NCI-H128 (cell line): ENCODE measurements around the gene DPH1.

Experiments used
- DNase-seq: peaks from one replicate; lab custom pipeline; 2025; ENCODE audit not compliant: unreplicated experiment; lab: John Stamatoyannopoulos, UW

The DPH1 gene

GRCh38 chr17:2060681-2061440 is 30.9 kb downstream of the DPH1 start:
- DNase-seq: no peak

- DNase-seq: no peak
These were observed 31.5 kb downstream of the DPH1 start for GRCh38 chr17:2061441-2061958.

GRCh38 chr17:2062571-2063183 is 32.7 kb downstream of the DPH1 start:
- DNase-seq: no peak

GRCh38 chr17:2063261-2064146 is 33.6 kb downstream of the DPH1 start:
- DNase-seq: no peak

- no peak for DNase-seq
These were observed 34.2 kb downstream of the DPH1 start for GRCh38 chr17:2064147-2064489.

GRCh38 chr17:2064520-2064971 is 34.6 kb downstream of the DPH1 start:
- DNase-seq: no peak

- DNase-seq: no peak
These were observed 35.2 kb downstream of the DPH1 start for GRCh38 chr17:2064980-2065785.

GRCh38 chr17:2065949-2066400 is 36.0 kb downstream of the DPH1 start:
- no peak for DNase-seq

- DNase-seq: no peak
These were observed 37.2 kb downstream of the DPH1 start for GRCh38 chr17:2067048-2067561.

- DNase-seq: no peak
These were observed 37.7 kb downstream of the DPH1 start for GRCh38 chr17:2067608-2068024.

GRCh38 chr17:2068031-2068518 is 38.1 kb downstream of the DPH1 start:
- DNase-seq: no peak

- DNase-seq: no peak
These were observed 38.6 kb downstream of the DPH1 start for GRCh38 chr17:2068519-2069051.

GRCh38 chr17:2070241-2071023 is 40.5 kb downstream of the DPH1 start:
- DNase-seq: no peak

GRCh38 chr17:2071024-2071385 is 41.1 kb downstream of the DPH1 start:
- DNase-seq: no peak

- no peak for DNase-seq
These were observed 41.7 kb downstream of the DPH1 start for GRCh38 chr17:2071455-2072281.

GRCh38 chr17:2074919-2075318 is 45.0 kb downstream of the DPH1 start:
- no peak for DNase-seq

- no peak for DNase-seq
These were observed 45.6 kb downstream of the DPH1 start for GRCh38 chr17:2075336-2076086.
